C4-2B (cell line): ENCODE data around the gene NFIA.

Experiments
- H3K27ac ChIP-seq: fragments of 450-650 bp; 2 replicates; pipeline ENCODE4 v1.5.1; 2017
- ZFX ChIP-seq: fragments of 450-650 bp; IDR thresholded peaks from 2 replicates; pipeline ENCODE4 v1.6.1; 2017
- TF ChIP-seq, protein P1 (sequence below): fragments of 450-650 bp; conservative IDR thresholded peaks from 2 replicates; pipeline ENCODE4 v1.5.1; 2017; ENCODE audit warnings: mild to moderate bottlenecking

NFIA gene

DNA sequence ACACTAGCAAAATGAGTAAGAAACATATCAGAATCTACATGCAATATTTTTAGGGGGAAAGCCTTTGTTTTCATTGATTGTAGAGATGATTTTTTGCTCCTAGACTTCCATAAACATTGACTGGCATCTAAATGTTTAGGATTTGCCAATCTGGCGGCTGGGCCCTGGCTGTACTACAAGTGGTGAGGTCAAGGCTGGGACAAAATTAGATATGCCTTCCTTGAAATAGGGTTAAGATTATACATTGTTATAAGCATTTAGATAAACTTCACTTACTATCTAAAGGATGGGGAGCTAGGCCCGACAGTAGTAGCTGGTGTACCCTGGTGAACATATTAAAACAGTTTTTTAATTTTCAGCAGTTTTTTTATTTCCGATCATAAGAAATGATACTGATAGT lies 5.2 kb downstream of the NFIA start:
- no peak overlapping the region for H3K27ac ChIP-seq
- no peak for TF ChIP-seq ZFX
- TF ChIP-seq, protein P1, sequence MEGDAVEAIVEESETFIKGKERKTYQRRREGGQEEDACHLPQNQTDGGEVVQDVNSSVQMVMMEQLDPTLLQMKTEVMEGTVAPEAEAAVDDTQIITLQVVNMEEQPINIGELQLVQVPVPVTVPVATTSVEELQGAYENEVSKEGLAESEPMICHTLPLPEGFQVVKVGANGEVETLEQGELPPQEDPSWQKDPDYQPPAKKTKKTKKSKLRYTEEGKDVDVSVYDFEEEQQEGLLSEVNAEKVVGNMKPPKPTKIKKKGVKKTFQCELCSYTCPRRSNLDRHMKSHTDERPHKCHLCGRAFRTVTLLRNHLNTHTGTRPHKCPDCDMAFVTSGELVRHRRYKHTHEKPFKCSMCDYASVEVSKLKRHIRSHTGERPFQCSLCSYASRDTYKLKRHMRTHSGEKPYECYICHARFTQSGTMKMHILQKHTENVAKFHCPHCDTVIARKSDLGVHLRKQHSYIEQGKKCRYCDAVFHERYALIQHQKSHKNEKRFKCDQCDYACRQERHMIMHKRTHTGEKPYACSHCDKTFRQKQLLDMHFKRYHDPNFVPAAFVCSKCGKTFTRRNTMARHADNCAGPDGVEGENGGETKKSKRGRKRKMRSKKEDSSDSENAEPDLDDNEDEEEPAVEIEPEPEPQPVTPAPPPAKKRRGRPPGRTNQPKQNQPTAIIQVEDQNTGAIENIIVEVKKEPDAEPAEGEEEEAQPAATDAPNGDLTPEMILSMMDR, result no peak

DNA sequence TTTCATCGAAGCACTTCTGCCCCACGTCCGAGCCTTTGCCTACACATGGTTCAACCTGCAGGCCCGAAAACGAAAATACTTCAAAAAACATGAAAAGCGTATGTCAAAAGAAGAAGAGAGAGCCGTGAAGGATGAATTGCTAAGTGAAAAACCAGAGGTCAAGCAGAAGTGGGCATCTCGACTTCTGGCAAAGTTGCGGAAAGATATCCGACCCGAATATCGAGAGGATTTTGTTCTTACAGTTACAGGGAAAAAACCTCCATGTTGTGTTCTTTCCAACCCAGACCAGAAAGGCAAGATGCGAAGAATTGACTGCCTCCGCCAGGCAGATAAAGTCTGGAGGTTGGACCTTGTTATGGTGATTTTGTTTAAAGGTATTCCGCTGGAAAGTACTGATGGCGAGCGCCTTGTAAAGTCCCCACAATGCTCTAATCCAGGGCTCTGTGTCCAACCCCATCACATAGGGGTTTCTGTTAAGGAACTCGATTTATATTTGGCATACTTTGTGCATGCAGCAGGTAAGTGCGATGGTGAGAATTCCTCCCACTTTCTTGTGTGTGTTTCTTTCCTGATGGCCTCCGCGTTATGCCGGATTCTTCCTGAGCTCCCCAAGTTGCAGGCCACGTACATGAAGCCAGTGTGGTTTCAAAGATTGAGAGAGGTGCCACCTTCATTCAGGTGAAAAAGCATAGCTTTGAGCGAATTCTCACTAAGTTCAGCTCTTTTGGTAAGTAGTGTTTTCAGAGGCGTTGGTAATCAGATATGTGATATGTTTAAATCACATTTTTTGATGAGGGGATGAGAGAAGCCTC lies 6.0 kb downstream of the NFIA start:
- no peak overlapping the region for H3K27ac ChIP-seq

DNA sequence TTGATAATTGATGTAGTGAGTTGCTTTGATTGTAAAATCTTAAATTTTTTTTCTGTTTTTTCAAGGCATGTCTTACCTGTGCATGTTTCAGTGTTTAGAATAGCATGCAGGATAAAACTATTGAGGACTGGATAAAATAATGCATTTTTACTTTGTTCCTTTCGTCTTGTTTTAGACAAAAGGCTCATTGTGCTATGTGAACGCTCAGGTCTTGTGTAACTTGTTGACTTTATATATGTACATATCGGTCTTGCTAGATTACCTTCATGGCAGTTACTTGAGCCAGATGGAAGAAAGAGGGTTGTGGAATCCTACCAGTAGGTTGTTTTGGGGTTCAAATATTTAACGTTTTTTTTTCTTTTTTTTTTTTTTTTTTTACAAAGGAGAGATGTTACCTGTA lies 7.0 kb downstream of the NFIA start:
- no peak overlapping the region for H3K27ac ChIP-seq
- TF ChIP-seq, protein P1, result no peak
- TF ChIP-seq ZFX, result no peak

More for the DNA sequence above, 6.0 kb downstream of the NFIA start:
- TF ChIP-seq ZFX, result no peak
- TF ChIP-seq, protein P1, result no peak

DNA sequence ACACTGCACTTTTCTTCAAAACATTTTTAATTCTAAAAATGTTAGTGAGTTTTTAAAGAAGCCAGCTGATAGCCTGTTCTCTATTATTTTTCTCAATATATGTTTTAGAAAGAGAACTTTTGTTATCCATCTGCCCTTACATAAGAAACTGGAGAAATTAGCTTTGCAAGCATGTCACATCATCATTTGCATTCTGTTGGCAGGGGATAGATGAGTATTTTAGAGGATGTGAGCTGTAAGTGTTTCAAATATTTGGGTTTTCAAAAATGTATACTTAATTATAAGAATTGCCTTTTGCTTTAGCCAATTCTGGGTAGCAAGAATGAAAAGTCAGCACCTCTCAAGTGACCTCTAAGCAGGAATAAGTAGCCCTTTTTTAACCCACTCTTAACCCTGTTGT lies 7.4 kb downstream of the NFIA start:
- H3K27ac ChIP-seq, result no peak overlapping the region
- TF ChIP-seq, protein P1, result no peak
- TF ChIP-seq ZFX, result no peak

DNA sequence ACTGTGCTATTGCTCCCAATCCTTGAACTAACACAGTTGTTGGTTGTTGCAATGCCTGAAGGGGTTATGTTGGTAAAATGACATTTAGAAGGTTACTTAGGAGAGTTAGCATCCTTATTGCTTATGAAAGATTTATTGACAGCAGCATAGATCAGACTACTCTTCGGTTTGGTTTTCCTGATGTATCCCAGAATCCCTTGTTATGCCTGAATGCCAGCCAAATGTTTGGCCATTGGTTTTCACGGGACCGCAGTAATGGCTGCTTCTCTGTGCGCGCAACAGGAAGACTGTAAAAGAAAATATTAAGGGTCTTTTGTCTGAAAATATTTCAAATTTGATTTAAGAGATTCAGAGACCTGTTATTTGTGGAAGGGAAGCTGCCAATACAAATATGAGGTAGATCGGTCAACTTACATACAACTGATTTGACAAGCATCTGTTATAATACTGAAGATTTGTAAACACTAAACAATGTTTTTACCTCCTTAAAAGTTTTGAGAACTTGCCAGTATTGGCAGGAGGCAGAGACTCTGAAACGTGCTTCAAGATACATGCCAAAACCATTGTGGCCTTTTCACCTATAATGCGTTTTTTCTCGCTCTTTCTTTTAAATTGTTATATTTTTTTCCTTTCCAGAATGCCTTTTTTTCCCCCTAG lies 8.3 kb downstream of the NFIA start:
- no peak overlapping the region for H3K27ac ChIP-seq
- TF ChIP-seq, protein P1, result no peak
- no peak for TF ChIP-seq ZFX

DNA sequence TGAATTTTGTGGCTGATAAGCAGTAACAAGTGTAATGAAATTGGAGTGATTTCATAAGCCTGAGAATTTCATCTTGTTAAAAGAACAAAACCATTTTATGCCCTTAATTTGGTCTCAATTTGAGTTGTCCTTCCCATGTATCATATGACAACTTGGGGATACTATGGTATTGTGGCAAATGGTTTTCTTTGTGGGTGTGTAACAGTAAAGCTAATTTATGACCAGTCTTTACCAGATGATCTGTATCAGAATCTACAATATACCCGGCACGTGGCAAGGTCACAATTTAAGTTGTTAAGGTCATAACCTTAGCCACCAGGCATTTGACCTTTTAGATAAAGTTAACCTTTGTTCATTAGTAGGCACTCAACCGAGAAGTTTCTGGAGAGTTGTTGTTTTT lies 9.1 kb downstream of the NFIA start:
- no peak overlapping the region for H3K27ac ChIP-seq
- TF ChIP-seq ZFX, result no peak
- TF ChIP-seq, protein P1, result no peak

DNA sequence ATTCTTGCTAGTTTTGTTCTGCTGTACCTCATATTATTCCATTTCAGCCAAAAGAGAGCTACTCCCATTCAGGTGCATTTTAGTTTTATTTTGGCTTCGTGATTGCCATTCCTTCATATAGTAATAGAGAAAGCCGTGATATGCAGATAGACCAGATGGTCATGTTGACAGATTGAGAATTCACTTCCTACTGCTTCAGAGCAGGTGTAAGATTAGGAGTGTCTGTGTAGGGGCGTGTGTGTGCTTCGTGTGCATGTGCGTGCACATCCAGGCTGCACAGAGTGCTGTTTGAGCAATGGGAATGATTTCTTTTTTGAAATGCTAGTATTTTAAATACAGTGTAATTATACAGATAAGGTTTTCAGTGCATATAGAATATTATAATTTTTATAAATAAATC lies 10.3 kb downstream of the NFIA start:
- TF ChIP-seq, protein P1, result no peak
- no peak for TF ChIP-seq ZFX

More for the DNA sequence above, 10.3 kb downstream of the NFIA start:
- H3K27ac ChIP-seq, result no peak overlapping the region
